CD4-positive, CD25-positive, alpha-beta regulatory T cell (primary cell): Measurements from ENCODE around the gene PKD2L1. TPM values are rescaled to one million over a fixed set of nuclear protein-coding genes. Genes with fewer than 3 reads are reported as not detected.

Experiments
- ATAC-seq, 2 donors: fragments of 150-1000 bp; cut with Tn5 transposase; one replicate each; pipeline ENCODE4 v1.10.0; 2021; ENCODE audit warnings: low read depth in 2 of 2, moderate number of reproducible peaks in 2 of 2, moderate library complexity in 1 of 2
- DNase-seq, 3 donors: peaks; one replicate each; pipeline versions ENCODE4 v3.0.0 to v3.0.0-alpha.2; 2012 to 2022; ENCODE audit warnings: mixed read lengths in 1 of 3
- H3K27ac ChIP-seq: one replicate; pipeline ENCODE4 v1.7.0; 2013; ENCODE audit warnings: mild to moderate bottlenecking, low read length; ENCODE audit not compliant: insufficient read depth, poor library complexity, severe bottlenecking
- H3K27me3 ChIP-seq: one replicate; pipeline ENCODE4 v1.7.0; 2013; ENCODE audit warnings: low read length; ENCODE audit not compliant: control insufficient read depth, insufficient read depth
- H3K36me3 ChIP-seq: one replicate; pipeline ENCODE4 v1.7.0; 2013; ENCODE audit warnings: mild to moderate bottlenecking, low read length, moderate library complexity; ENCODE audit not compliant: control insufficient read depth, insufficient read depth
- H3K4me1 ChIP-seq: 2 replicates; pipeline ENCODE4 v1.7.0; 2013; ENCODE audit warnings: mild to moderate bottlenecking, low read length; ENCODE audit not compliant: insufficient read depth, control insufficient read depth, poor library complexity, severe bottlenecking
- H3K4me3 ChIP-seq: one replicate; pipeline ENCODE4 v1.7.0; 2013; ENCODE audit warnings: low read depth, mild to moderate bottlenecking, low read length, moderate library complexity
- H3K9me3 ChIP-seq, 2 experiments: 1 replicate in 1 of 2; 2 replicates in 1 of 2; pipeline ENCODE4 v1.7.0; 2013; ENCODE audit warnings: low read length in 2 of 2, mild to moderate bottlenecking in 1 of 2, moderate library complexity in 1 of 2; ENCODE audit not compliant: control insufficient read depth in 2 of 2
- H3K27ac Mint-ChIP-seq, 3 donors: one replicate each; pipeline ENCODE4 v1.8.0; 2020 to 2022; ENCODE audit warnings: mild to moderate bottlenecking in 3 of 3, mixed read lengths in 3 of 3, moderate library complexity in 2 of 3
- H3K27me3 Mint-ChIP-seq: one replicate; pipeline ENCODE4 v1.8.0; 2022; ENCODE audit warnings: mild to moderate bottlenecking, mixed read lengths
- H3K36me3 Mint-ChIP-seq: one replicate; pipeline ENCODE4 v1.8.0; 2020; ENCODE audit warnings: mixed read lengths
- H3K4me1 Mint-ChIP-seq, 4 donors: one replicate each; pipeline ENCODE4 v1.8.0; 2020 to 2022; ENCODE audit warnings: mixed read lengths in 4 of 4, mild to moderate bottlenecking in 1 of 4
- H3K4me3 Mint-ChIP-seq, 4 donors: one replicate each; pipeline ENCODE4 v1.8.0; 2020 to 2022; ENCODE audit warnings: mild to moderate bottlenecking in 4 of 4, mixed read lengths in 4 of 4, moderate library complexity in 3 of 4
- H3K9me3 Mint-ChIP-seq, 7 donors: one replicate each; pipeline ENCODE4 v1.8.0; 2020 to 2022; ENCODE audit warnings: mixed read lengths in 7 of 7, mild to moderate bottlenecking in 3 of 7, moderate library complexity in 2 of 7
- polyA plus RNA-seq, 4 donors: library from polyadenylated mRNA; unstranded; fragments of 300-500 nt; fragmentation: Illumina TruSeq; gene quantifications; one replicate each; pipeline ENCODE4 v1.2.3, GENCODE V29; 2021
- total RNA-seq: library from RNA; stranded (reverse); gene quantifications from one replicate; pipeline ENCODE4 v1.2.3, GENCODE V29; 2022

PKD2L1 gene
- total and polyA plus RNA-seq, 5 donors from 2014 or later, result not detected

- no peak overlapping the region for H3K4me3 ChIP-seq
- peak overlapping the region; percentile 55 for H3K27ac ChIP-seq
- Mint-ChIP-seq H3K27me3 (no peaks in the 10 kb centered on the region), H3K4me3 (peak overlapping the region; percentile 51 to 90 (median 78)), H3K4me1 (peaks cover 10 to 22% (median 16%) of the 10 kb centered on the region in 4 donors), H3K36me3 (no peaks in the 10 kb centered on the region), H3K27ac (peak overlapping the region; percentile 86 to 90 (median 88)), H3K9me3 (no peaks in the 10 kb centered on the region)
- H3K36me3 ChIP-seq, result no peaks in the 10 kb centered on the region
- H3K4me1 ChIP-seq, result peaks cover 45% of the 10 kb centered on the region
- DNase-seq (no peak), ATAC-seq (no peak)
- H3K27me3 ChIP-seq, result no peaks in the 10 kb centered on the region
- H3K9me3 ChIP-seq, result no peaks in the 10 kb centered on the region
Measured at GRCh38 chr10:100371482-100372027, 41.5 kb upstream of the PKD2L1 start.

- H3K4me3 Mint-ChIP-seq, result peak overlapping the region; percentile 51 to 90 (median 78)
- Histone ChIP-seq H3K4me3 (peak overlapping the region; percentile 71), H3K36me3 (no peaks in the 10 kb centered on the region), H3K4me1 (peaks cover 45% of the 10 kb centered on the region), H3K27me3 (no peaks in the 10 kb centered on the region), H3K9me3 (no peaks in the 10 kb centered on the region), H3K27ac (peak overlapping the region; percentile 55)
- peak overlapping the region; percentile 86 to 93 (median 90) for H3K27ac Mint-ChIP-seq
- no peaks in the 10 kb centered on the region for H3K36me3 Mint-ChIP-seq
- peak; percentile 41 to 56 for ATAC-seq
- peak in 2 of 3 donors; percentile 32 to 68 for DNase-seq
- no peaks in the 10 kb centered on the region for H3K27me3 Mint-ChIP-seq
- H3K9me3 Mint-ChIP-seq, result no peaks in the 10 kb centered on the region
- peaks cover 10 to 22% (median 16%) of the 10 kb centered on the region in 4 donors for H3K4me1 Mint-ChIP-seq
Measured at GRCh38 chr10:100370714-100371481, 40.9 kb upstream of the PKD2L1 start.

GRCh38 chr10:100368721-100369120, 38.7 kb upstream of the PKD2L1 start:
- no peaks in the 10 kb centered on the region for H3K9me3 Mint-ChIP-seq
- no peak overlapping the region for H3K4me3 ChIP-seq
- H3K9me3 ChIP-seq, result no peaks in the 10 kb centered on the region
- peaks cover 10 to 22% (median 16%) of the 10 kb centered on the region in 4 donors for H3K4me1 Mint-ChIP-seq
- H3K36me3 Mint-ChIP-seq, result no peaks in the 10 kb centered on the region
- H3K27ac Mint-ChIP-seq, result no peak overlapping the region
- H3K27ac ChIP-seq, result no peak overlapping the region
- no peak for DNase-seq
- no peaks in the 10 kb centered on the region for H3K27me3 ChIP-seq
- H3K4me1 ChIP-seq, result peaks cover 35% of the 10 kb centered on the region
- no peak for ATAC-seq
- H3K4me3 Mint-ChIP-seq, result no peak overlapping the region
- H3K36me3 ChIP-seq, result no peaks in the 10 kb centered on the region
- H3K27me3 Mint-ChIP-seq, result no peaks in the 10 kb centered on the region

GRCh38 chr10:100364735-100365391, 34.8 kb upstream of the PKD2L1 start:
- Mint-ChIP-seq H3K36me3 (peaks cover 3% of the 10 kb centered on the region), H3K27me3 (no peaks in the 10 kb centered on the region), H3K9me3 (no peaks in the 10 kb centered on the region), H3K4me1 (peaks cover 4 to 5% (median 4%) of the 10 kb centered on the region in 4 donors), H3K4me3 (no peak overlapping the region), H3K27ac (no peak overlapping the region)
- Histone ChIP-seq H3K36me3 (no peaks in the 10 kb centered on the region), H3K4me3 (no peak overlapping the region), H3K27ac (no peak overlapping the region), H3K4me1 (no peaks in the 10 kb centered on the region), H3K27me3 (no peaks in the 10 kb centered on the region), H3K9me3 (no peaks in the 10 kb centered on the region)
- DNase-seq (no peak), ATAC-seq (no peak)

- peaks cover 3% of the 10 kb centered on the region for H3K36me3 Mint-ChIP-seq
Measured at GRCh38 chr10:100364175-100364574, 34.1 kb upstream of the PKD2L1 start.

GRCh38 chr10:100362570-100363496, 32.8 kb upstream of the PKD2L1 start:
- Mint-ChIP-seq H3K9me3 (no peaks in the 10 kb centered on the region), H3K27me3 (no peaks in the 10 kb centered on the region), H3K4me3 (no peak overlapping the region), H3K36me3 (peaks cover 3% of the 10 kb centered on the region), H3K4me1 (peaks cover 4 to 8% (median 6%) of the 10 kb centered on the region in 4 donors), H3K27ac (peak overlapping the region in 1 of 3 donors; percentile 12)
- no peak for ATAC-seq
- Histone ChIP-seq H3K27ac (no peak overlapping the region), H3K4me3 (no peak overlapping the region), H3K36me3 (no peaks in the 10 kb centered on the region), H3K27me3 (no peaks in the 10 kb centered on the region), H3K9me3 (no peaks in the 10 kb centered on the region), H3K4me1 (no peaks in the 10 kb centered on the region)
- DNase-seq, result no peak

More at GRCh38 chr10:100364175-100364574, 34.1 kb upstream of the PKD2L1 start:
- no peaks in the 10 kb centered on the region for H3K9me3 ChIP-seq
- Mint-ChIP-seq H3K9me3 (no peaks in the 10 kb centered on the region), H3K27ac (no peak overlapping the region), H3K4me1 (peaks cover 4 to 9% (median 4%) of the 10 kb centered on the region in 4 donors), H3K27me3 (no peaks in the 10 kb centered on the region), H3K4me3 (no peak overlapping the region)
- no peaks in the 10 kb centered on the region for H3K4me1 ChIP-seq
- ATAC-seq, result no peak
- no peak overlapping the region for H3K27ac ChIP-seq
- H3K27me3 ChIP-seq, result no peaks in the 10 kb centered on the region
- H3K4me3 ChIP-seq, result no peak overlapping the region
- no peaks in the 10 kb centered on the region for H3K36me3 ChIP-seq
- DNase-seq, result no peak

- no peak overlapping the region for H3K4me3 ChIP-seq
- no peaks in the 10 kb centered on the region for H3K27me3 Mint-ChIP-seq
- H3K36me3 Mint-ChIP-seq, result peaks cover 6% of the 10 kb centered on the region
- peaks cover 0 to 1% (median 0%) of the 10 kb centered on the region in 7 donors for H3K9me3 Mint-ChIP-seq
- no peaks in the 10 kb centered on the region for H3K36me3 ChIP-seq
- no peak overlapping the region for H3K4me3 Mint-ChIP-seq
- ATAC-seq (no peak), DNase-seq (no peak)
- no peak overlapping the region for H3K27ac Mint-ChIP-seq
- no peak overlapping the region for H3K27ac ChIP-seq
- H3K27me3 ChIP-seq, result no peaks in the 10 kb centered on the region
- H3K4me1 Mint-ChIP-seq, result peaks cover 0 to 8% (median 5%) of the 10 kb centered on the region in 4 donors
- H3K9me3 ChIP-seq, result no peaks in the 10 kb centered on the region
- no peaks in the 10 kb centered on the region for H3K4me1 ChIP-seq
Measured at GRCh38 chr10:100360234-100360633, 30.2 kb upstream of the PKD2L1 start.
